Activated CD4-positive, alpha-beta T cell treated with anti-CD3 and anti-CD28 coated beads, Interleukin-10, Interleukin-2, amounts not matched to agents 100 ng/mL and 50 ng/mL, durations not matched to agents 16 hours and 8 hours (primary cell): ENCODE results near the gene GOLGA6L22.
A peak's percentile ranks its signal among the peaks of the same experiment; 100 is the strongest.
"Not testable (repeated sequence)": the region's sequence is repeated elsewhere in the genome, so short reads cannot be mapped to it uniquely, and the experiment has no call there.

Source experiments
- DNase-seq: peaks from one replicate; pipeline ENCODE4 v3.0.0-alpha.2; 2020

The GOLGA6L22 gene, protein sequence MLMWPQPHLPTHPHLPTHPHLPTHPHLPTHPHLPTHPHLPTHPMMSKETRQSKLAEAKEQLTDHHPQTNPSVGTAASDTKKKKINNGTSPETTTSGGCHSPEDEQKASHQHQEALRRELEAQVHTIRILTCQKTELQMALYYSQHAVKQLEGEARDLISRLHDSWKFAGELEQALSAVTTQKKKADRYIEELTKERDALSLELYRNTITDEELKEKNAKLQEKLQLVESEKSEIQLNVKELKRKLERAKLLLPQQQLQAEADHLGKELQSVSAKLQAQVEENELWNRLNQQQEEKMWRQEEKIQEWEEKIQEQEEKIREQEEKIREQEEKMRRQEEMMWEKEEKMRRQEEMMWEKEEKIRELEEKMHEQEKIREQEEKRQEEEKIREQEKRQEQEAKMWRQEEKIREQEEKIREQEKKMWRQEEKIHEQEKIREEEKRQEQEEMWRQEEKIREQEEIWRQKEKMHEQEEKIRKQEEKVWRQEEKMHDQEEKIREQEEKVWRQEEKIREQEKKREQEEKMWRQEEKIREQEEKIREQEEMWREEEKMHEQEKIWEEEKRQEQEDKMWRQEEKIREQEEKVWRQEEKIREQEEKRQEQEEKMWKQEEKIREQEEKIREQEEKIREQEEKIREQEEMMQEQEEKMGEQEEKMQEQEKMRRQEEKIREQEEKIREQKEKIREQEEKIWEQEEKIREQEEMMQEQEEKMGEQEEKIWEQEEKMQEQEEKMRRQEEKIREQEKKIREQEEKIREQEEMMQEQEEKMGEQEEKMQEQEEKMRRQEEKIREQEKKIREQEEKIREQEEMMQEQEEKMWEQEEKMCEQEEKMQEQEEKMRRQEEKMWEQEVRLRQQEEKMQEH

DNA sequence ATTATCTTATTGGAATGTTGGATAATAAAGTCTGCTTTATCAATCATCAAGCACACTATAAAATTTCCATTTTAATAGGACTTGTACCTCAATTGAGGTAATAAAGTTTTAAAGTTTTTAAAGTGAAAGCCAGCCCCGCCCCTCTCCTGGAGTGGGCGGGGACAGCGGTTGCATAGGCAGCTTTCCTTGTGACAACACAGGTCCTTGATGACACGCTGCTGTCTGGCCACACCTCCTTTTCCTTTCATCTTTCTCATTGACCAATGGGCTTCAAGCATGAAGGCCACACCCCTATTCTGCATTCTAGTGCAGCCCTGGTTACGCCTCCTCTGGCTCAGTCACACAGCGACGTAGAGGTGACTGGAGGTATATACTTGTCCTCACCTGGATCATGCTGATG lies at the start of gene GOLGA6L22:
GOLGA6L22 (plus strand) TSS at position 301 of the 400 bp plus-strand sequence; CDS start at position 392, 91 bp downstream.
- not testable (repeated sequence) for DNase-seq

DNA sequence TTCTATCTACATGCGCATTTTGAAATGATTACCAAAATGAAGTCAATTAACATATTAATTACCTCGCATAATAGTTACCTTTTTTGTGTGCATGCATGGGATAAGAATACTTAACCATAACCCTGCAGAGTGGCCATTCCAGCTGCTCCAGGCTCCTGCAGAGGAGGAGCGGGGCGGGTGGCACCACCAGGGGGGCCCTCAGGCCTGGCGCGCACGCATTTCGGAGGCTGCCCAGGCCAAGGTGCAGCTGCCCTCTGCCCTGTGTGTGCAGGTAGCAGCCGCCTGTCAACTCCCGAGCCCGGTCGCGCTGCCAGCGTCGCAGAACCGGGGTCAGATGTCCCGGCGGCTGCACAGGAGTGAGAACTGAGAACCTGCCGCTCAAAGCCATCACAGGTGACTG lies 41.4 kb upstream of the GOLGA6L22 start:
- not testable (repeated sequence) for DNase-seq

DNA sequence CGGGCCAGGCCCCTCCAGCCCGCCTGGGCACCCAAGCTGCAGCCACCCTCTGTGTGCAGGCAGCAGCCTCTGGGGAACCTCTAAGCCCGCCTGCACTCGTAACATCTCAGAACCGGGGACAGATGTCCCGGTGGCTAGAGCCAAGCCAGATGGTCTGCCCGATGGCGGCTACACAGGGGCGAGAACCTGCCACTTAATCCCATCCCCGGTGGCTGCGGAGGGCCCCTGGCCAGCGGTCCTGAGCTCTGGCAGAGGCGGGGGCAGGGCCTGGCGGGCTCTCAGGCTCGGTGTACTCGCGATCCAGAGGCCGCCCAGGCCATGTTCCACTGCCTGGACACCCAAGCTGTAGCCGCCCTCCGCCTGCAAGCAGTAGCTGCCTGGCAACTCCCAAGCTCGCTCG lies 40.9 kb upstream of the GOLGA6L22 start:
- DNase-seq: not testable (repeated sequence)

DNA sequence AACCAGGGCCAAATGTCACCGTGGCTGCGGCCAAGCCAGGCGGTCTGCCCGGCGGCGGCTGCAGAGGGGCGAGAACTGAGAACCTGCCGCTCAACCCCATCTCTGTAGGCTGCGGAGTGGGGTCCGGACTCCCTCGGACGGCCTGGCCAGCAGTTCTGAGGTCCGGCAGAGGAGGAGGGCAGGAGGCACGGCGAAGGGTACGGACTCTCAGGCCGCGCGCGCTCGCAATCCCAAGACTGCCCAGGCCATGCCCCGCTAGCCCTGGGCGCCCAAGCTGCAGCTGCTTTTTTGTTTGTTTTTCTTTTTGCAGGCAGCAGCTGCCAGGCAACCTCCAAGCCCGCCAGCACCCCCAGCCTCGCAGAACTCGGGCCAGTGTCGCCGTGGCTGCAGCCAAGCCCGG lies 40.5 kb upstream of the GOLGA6L22 start:
- not testable (repeated sequence) for DNase-seq

DNA sequence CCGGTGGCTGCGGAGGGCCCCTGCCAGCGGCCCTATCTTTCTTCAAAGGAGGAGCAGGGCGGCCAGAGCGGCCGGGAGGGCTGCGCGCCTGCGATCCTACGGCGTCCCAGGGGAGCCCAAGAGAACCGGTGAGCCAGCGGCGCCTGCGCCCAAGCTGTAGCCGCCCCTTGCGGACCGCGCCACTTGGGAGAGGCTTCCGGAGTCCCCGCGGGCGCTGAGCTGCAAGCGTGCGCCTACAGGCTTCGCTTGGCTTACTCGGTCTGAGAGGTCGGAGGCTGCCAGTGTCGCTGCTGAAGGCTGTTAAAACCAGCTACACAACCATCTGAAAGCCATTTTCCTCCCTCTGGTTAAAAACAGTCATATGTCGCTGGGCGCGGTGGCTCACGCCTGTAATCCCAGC lies 40.0 kb upstream of the GOLGA6L22 start:
- DNase-seq: not testable (repeated sequence)

DNA sequence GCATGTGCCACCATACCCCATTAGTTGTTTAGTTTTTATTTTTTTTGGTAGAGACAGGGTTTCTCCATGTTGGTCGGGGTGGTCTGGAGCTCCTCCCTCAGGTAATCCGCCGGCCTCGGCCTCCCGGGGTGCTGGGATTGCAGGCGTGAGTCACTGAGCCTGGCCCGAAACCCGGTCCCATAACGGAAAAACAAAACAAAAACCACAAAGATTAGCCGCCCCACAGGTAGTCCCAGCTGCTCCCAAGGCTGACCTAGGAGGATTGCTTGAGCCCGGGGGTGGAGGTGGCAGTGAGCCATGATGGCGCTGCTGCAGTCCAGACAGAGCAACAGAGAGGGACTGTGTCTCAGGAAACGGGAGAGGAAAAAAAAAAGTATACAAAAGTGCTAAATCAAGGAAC lies 38.4 kb upstream of the GOLGA6L22 start:
- not testable (repeated sequence) for DNase-seq

DNA sequence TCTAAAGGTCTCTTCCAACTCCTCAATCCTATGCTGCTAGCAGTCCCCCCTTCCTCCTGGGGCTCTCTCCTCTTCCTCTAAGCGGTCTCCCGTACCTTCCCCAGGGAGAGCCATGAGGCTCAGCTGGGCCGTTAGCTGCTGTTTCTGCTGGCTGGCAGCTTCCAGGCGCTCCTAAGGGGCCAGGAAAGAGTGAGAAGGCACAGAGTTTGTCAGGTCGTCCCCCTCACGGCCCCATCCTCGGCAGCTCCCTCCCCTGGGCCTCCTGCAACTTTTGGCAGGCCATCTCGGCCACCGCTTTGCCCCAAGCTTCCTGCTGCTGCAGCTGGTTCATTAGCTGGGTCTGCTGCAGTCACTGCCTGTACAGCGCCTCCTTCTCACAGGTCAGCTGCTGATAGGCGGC lies 29.3 kb upstream of the GOLGA6L22 start:
- not testable (repeated sequence) for DNase-seq

DNA sequence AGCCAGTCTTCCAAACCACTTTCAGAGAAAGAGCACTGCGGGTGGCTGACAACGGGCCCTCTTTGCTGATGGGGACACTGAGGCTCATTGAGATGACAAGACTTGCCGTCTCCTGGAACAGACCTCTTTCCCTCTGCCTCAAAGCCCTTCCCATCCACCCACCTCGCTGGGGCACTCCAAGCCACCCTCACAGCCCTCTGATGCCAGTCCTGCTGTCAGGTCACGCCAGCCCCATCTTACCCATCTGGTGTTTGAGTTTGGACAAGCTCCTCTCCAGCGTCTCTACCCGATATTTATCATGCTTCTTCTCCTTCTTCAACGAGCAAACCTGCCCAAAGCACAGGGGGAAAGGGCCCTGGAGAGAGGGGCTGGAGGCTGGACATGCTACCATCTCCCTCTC lies 27.0 kb upstream of the GOLGA6L22 start:
- DNase-seq: not testable (repeated sequence)

DNA sequence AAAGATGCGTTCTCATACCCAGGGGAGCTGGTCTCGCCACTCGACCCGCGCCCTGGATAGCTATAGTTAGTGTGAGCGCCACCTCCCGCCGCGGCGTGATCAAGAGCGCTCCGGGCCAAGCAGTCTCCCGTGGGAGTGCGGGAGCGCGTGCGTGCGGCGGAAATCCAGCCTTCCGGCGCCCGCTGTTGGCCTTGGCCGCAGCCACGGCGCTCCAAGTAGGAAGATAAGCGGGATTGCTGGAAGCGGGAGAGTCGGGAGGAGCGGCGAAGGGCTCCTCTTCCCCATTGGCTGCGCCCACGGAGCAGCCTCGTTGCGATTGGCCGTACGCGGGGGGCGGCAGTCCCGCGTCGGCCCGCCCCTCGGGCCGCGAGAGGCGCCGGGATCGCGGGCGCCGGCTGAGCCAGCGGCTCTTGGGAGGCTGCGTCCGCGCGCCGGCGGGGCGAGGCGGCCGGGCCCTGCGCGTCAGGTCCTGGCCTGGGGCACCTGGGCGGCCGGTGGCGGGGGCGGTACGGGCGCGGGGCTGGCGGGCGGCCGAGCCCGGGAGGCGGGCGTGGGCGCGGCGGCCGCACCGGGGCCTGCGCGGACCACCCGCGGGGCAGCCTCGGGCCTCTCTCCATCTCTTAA lies 35.9 kb downstream of the GOLGA6L22 start:
- DNase-seq: peak; percentile 34

DNA sequence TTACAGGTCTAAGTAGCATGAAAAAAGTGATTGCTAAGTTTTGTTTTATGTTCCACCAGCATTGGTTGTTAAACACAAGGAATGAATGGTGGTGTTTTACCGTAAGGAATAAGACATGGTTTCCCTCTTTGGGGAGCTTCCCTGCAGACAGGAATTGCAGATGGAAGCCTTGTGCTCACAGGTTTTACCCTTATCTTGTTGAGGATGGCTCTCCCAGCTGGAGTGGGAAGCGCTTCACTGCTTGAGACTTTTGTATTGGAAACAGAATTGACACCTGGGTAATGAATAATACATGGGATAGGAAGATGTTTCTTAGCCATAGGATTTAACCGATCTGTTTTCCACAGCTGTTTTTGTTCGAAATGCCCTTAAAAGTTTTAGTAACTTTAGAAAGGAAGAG lies 38.5 kb downstream of the GOLGA6L22 start:
- not testable (repeated sequence) for DNase-seq

DNA sequence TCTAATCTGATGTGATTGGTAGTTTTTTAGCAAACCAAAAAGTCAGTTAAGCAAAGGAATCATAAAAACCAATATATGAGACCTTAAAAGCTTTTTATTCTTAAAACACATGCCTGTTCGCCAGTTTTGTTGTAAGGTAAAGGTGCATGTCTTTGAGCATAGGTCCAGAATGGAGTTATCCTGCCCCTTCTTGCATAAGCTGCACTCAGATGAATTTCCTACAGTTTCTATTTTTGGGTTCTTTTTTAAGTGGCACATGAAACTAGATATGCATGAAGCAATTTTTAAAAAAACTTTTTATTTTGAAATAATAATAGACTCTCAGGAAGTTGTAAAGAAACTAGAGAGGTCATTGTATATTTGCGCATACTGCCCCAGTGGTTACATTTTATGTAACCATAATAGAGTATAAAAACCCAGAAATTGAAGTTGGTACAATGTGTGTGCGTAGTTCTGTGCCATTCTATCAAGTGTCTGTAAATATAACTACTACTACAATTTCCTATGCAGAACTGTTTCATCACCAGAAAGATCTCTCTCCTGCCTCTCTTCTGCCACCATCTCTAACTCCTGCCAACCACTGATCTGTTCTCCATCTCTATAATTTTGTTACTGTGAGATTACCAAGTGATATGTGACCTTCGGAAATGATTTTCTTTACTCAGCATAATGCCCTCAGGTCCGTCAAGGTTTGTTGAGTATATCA lies 39.7 kb downstream of the GOLGA6L22 start:
- DNase-seq: not testable (repeated sequence)

DNA sequence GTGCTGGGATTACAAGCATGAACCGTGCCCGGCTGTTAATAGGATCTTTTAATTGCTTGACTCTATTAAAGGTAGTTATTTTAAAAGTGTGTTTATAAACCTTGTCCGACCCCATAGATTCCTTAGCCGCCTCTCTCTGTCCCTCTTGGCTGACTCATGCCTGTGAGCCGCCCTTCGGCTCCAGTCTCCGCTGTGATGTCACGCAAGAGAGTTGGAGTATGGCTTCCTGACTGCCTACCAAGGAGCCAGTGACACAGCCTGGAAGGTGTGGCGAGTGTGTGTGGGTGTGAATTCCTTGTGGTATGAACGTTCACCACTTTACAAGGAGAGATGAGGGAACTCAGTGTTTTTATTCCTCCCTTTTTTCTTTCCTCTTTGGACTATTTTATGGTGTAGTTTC lies 43.6 kb downstream of the GOLGA6L22 start:
- not testable (repeated sequence) for DNase-seq

DNA sequence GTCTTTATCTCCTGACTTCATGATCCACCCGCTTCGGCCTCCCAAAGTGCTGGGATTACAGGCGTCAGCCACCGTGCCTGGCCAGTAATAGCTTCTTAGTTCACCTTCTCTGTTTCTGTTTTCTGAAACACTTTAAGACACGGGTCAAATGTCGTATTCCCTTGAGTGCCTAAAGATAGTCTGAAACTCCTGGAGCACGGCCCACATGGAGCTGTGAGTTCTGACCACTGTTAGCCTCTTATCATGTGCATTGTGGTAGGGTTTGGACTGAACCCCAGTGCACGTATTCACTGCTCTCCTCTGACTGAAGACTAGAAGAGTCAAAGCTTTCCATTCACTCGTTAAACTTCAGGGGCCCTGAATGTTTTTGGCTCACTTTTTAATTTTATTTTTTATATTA lies 48.3 kb downstream of the GOLGA6L22 start:
- DNase-seq: not testable (repeated sequence)

DNA sequence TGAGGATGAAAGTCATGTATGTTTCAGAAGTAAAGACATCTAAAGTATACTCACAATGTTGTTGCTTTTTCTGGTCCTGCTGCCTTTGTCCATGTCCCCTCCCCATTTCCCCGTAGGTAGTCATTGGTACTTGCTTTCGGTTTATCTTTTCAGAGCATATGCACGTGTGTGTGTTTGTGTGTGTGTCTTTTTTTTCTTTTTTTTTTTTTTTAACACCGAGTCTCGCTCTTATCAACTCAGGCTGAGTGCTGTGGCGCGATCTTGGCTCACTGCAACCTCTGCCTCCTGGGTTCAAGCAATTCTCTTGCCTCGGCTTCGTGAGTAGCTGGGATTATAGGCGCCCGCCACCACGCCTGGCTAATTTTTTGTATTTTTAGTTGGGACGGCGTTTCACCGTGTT lies 57.4 kb downstream of the GOLGA6L22 start:
- DNase-seq: not testable (repeated sequence)
